Panc1 (cell line): ENCODE data around the gene CEPT1. TPM values are rescaled to one million over a fixed set of nuclear protein-coding genes. Genes with fewer than 3 reads are reported as not detected.

ENCODE experiments used
- ATAC-seq: fragments of 200-7000 bp; cut with Tn5 transposase; 2 replicates; pipeline ENCODE4 v1.9.1; 2020; ENCODE audit warnings: mild to moderate bottlenecking, moderate library complexity
- BruUV-seq: library from RNA; stranded (reverse); fragments of 400-500 nt; replicated peaks from 2 replicates; lab custom pipeline; 2021; lab: Mats Ljungman, UMichigan
- CTCF ChIA-PET: fragments of 300-600 bp; sonication (Branson Sonifier 250); formaldehyde crosslinking; loops from one replicate; lab custom pipeline; 2022; ENCODE audit warnings: antibody characterized with exemption; lab: Charles Lee
- POLR2A ChIA-PET: fragments of 300-600 bp; sonication (Branson Sonifier 250); formaldehyde crosslinking; loops from one replicate; lab custom pipeline; 2022; ENCODE audit warnings: antibody characterized with exemption; lab: Charles Lee
- DNase-seq: peaks from one replicate; pipeline ENCODE4 v3.0.0-alpha.2; 2010; ENCODE audit warnings: low read depth, low spot score
- H3K27ac ChIP-seq: 2 replicates; pipeline ENCODE4 v1.5.1; 2011; ENCODE audit warnings: mild to moderate bottlenecking, low read length, inconsistent platforms
- H3K27me3 ChIP-seq: fragments of 200-500 bp; sonication (Bioruptor generic); 2 replicates; pipeline ENCODE4 v1.6.0; 2014; ENCODE audit warnings: low read length, inconsistent platforms; ENCODE audit not compliant: control insufficient read depth, insufficient read depth
- H3K36me3 ChIP-seq: fragments of 200-500 bp; sonication (Bioruptor generic); 2 replicates; pipeline ENCODE4 v1.5.1; 2014; ENCODE audit warnings: inconsistent platforms, mild to moderate bottlenecking, low read length, moderate library complexity; ENCODE audit not compliant: control insufficient read depth, insufficient read depth
- H3K4me1 ChIP-seq: 2 replicates; pipeline ENCODE4 v1.5.1; 2011; ENCODE audit warnings: inconsistent platforms, mild to moderate bottlenecking, low read length, moderate library complexity; ENCODE audit not compliant: control insufficient read depth, insufficient read depth
- H3K4me3 ChIP-seq, 2 experiments: 2 replicates each; pipeline ENCODE4 v1.5.1; 2011 to 2012; ENCODE audit warnings: low read depth in 2 of 2, low read length in 2 of 2, mild to moderate bottlenecking in 2 of 2, inconsistent platforms in 1 of 2, moderate library complexity in 1 of 2
- H3K9me3 ChIP-seq: fragments of 200-500 bp; sonication (Bioruptor generic); 2 replicates; pipeline ENCODE4 v1.5.1; 2014; ENCODE audit warnings: low read depth, mild to moderate bottlenecking, inconsistent platforms, low read length, moderate library complexity; ENCODE audit not compliant: control insufficient read depth, insufficient read depth
- POLR2AphosphoS5 ChIP-seq: IDR thresholded peaks from 2 replicates; pipeline ENCODE4 v1.6.1; 2012; ENCODE audit warnings: mild to moderate bottlenecking, low read depth, low read length, moderate library complexity
- REST ChIP-seq, 2 experiments: IDR thresholded peaks; 2 replicates each; pipeline ENCODE4 v1.6.1; 2011 to 2012; ENCODE audit warnings: low read depth in 2 of 2, control low read depth in 1 of 2, low read length in 1 of 2, mild to moderate bottlenecking in 1 of 2, moderate library complexity in 1 of 2; ENCODE audit not compliant: insufficient read depth in 1 of 2
- SIN3A ChIP-seq: IDR thresholded peaks from 2 replicates; pipeline ENCODE4 v1.6.1; 2012; ENCODE audit warnings: low read depth, mild to moderate bottlenecking, low read length, moderate library complexity, borderline replicate concordance; ENCODE audit not compliant: insufficient read depth
- TCF7L2 ChIP-seq: IDR thresholded peaks from 2 replicates; pipeline ENCODE4 v1.6.1; 2011; ENCODE audit warnings: mild to moderate bottlenecking, low read depth, low read length, inconsistent platforms
- in situ Hi-C: cut with HindIII; loops from 2 replicates; pipeline ENCODE4 v1.10.0; 2016; ENCODE audit warnings: low sequenced_read_pairs, low pct_unique_long_range_greater_than_20kb
- intact Hi-C: fragments of 100-400 bp; cut with micrococcal nuclease; formaldehyde crosslinking; loops from one replicate; pipeline ENCODE4 v1.10.0; 2022; ENCODE audit not compliant: unreplicated experiment
- total RNA-seq: library from RNA; stranded (reverse); gene quantifications from one replicate; pipeline ENCODE4 v1.2.1, GENCODE V29; 2021; ENCODE audit not compliant: unreplicated experiment
- TF ChIP-seq, protein P1 (sequence below): fragments of 450-650 bp; IDR thresholded peaks from 2 replicates; pipeline ENCODE4 v1.5.1; 2017; ENCODE audit warnings: mild to moderate bottlenecking

CEPT1 gene
- total RNA-seq, 1 experiment from 2014 or later: 21.9 TPM

- DNase-seq (no peak), ATAC-seq (no peak)
- POLR2A ChIA-PET: no interaction called here
- H3K9me3 ChIP-seq: no peaks in the 10 kb centered on the region
- H3K36me3 ChIP-seq: no peaks in the 10 kb centered on the region
- no TSS peak for BruUV-seq
- TF ChIP-seq, protein P1, sequence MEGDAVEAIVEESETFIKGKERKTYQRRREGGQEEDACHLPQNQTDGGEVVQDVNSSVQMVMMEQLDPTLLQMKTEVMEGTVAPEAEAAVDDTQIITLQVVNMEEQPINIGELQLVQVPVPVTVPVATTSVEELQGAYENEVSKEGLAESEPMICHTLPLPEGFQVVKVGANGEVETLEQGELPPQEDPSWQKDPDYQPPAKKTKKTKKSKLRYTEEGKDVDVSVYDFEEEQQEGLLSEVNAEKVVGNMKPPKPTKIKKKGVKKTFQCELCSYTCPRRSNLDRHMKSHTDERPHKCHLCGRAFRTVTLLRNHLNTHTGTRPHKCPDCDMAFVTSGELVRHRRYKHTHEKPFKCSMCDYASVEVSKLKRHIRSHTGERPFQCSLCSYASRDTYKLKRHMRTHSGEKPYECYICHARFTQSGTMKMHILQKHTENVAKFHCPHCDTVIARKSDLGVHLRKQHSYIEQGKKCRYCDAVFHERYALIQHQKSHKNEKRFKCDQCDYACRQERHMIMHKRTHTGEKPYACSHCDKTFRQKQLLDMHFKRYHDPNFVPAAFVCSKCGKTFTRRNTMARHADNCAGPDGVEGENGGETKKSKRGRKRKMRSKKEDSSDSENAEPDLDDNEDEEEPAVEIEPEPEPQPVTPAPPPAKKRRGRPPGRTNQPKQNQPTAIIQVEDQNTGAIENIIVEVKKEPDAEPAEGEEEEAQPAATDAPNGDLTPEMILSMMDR: no peak
- TF ChIP-seq SIN3A: no peak
- TF ChIP-seq REST (IDR thresholded peaks at IDR 0.05; ENCODE audit: insufficient read depth in 1 of 2, low read depth in 2 of 2, low read length in 1 of 2): no peak
- no peak for TF ChIP-seq POLR2AphosphoS5
- H3K4me3 ChIP-seq: no peak overlapping the region
- H3K27me3 ChIP-seq: no peaks in the 10 kb centered on the region
- no peaks in the 10 kb centered on the region; the same call in 1 of the 2 replicates for H3K4me1 ChIP-seq
- in situ Hi-C loops: no loop called here
- intact Hi-C loops: no loop called here
- no peak overlapping the region for H3K27ac ChIP-seq
- CTCF ChIA-PET: no interaction called here
Observed at GRCh38 chr1:111195002-111195684, 55.1 kb downstream of the CEPT1 start.

- CTCF ChIA-PET: no interaction called here
- TF ChIP-seq POLR2AphosphoS5 (no peak), TCF7L2 (no peak), REST (IDR thresholded peaks at IDR 0.05; ENCODE audit: insufficient read depth in 1 of 2, low read depth in 2 of 2, low read length in 1 of 2) (no peak), SIN3A (no peak)
- TF ChIP-seq, protein P1: no peak
- POLR2A ChIA-PET: no interaction called here
Observed at GRCh38 chr1:111196213-111196612, 56.2 kb downstream of the CEPT1 start.

More at GRCh38 chr1:111196213-111196612, 56.2 kb downstream of the CEPT1 start:
- intact Hi-C loops: no loop called here
- ATAC-seq (no peak), DNase-seq (no peak)
- H3K27me3 ChIP-seq: no peaks in the 10 kb centered on the region
- no TSS peak for BruUV-seq
- no peaks in the 10 kb centered on the region for H3K9me3 ChIP-seq
- H3K4me1 ChIP-seq: no peaks in the 10 kb centered on the region; the same call in 1 of the 2 replicates
- in situ Hi-C loops: no loop called here
- no peaks in the 10 kb centered on the region for H3K36me3 ChIP-seq
- no peak overlapping the region for H3K4me3 ChIP-seq
- no peak overlapping the region for H3K27ac ChIP-seq
